GM12878 (cell line): ENCODE measurements around the gene TIAM1. TPM values are rescaled to one million over a fixed set of nuclear protein-coding genes. Genes with fewer than 3 reads are reported as not detected.

Source experiments
- ATF3 ChIP-seq: IDR thresholded peaks from 2 replicates; pipeline ENCODE4 v1.6.1; 2011; ENCODE audit warnings: low read depth, mild to moderate bottlenecking, low read length, moderate library complexity, borderline replicate concordance; ENCODE audit errors: extremely low read depth
- ATF7 ChIP-seq: fragments of 450-650 bp; IDR thresholded peaks from 2 replicates; pipeline ENCODE4 v1.6.1; 2016; ENCODE audit warnings: low read depth, mild to moderate bottlenecking
- CEBPB ChIP-seq, 2 experiments: fragments of 150-350 bp in 1 of 2; IDR thresholded peaks; 2 replicates each; pipeline ENCODE4 v1.6.1; 2012 to 2014; ENCODE audit warnings: low read depth in 2 of 2, low read length in 2 of 2, borderline replicate concordance in 1 of 2, inconsistent platforms in 1 of 2
- ELK1 ChIP-seq: IDR thresholded peaks from 2 replicates; pipeline ENCODE4 v1.6.1; 2012; ENCODE audit warnings: low read depth, low read length, improper control_type of control experiment
- ESRRA ChIP-seq: IDR thresholded peaks from 2 replicates; pipeline ENCODE4 v1.6.1; 2012; ENCODE audit warnings: mild to moderate bottlenecking, low read length, improper control_type of control experiment
- FOS ChIP-seq: IDR thresholded peaks from 3 replicates; pipeline ENCODE4 v1.6.1; 2011; ENCODE audit warnings: borderline replicate concordance; ENCODE audit not compliant: insufficient read length; ENCODE audit errors: extremely low read depth
- JUNB ChIP-seq: IDR thresholded peaks from 2 replicates; pipeline ENCODE4 v1.6.1; 2016; ENCODE audit warnings: antibody characterized with exemption, mild to moderate bottlenecking
- MXI1 ChIP-seq: fragments of 150-350 bp; IDR thresholded peaks from 2 replicates; pipeline ENCODE4 v1.6.1; 2011; ENCODE audit warnings: low read depth, mild to moderate bottlenecking, inconsistent platforms, low read length, improper control_type of control experiment
- MYC ChIP-seq: IDR thresholded peaks from 2 replicates; pipeline ENCODE4 v1.6.1; 2011; ENCODE audit warnings: mild to moderate bottlenecking, low read length, moderate library complexity, inconsistent platforms; ENCODE audit not compliant: insufficient read depth, insufficient replicate concordance, insufficient read length, severe bottlenecking
- NFIC ChIP-seq: IDR thresholded peaks from 2 replicates; pipeline ENCODE4 v1.6.1; 2012; ENCODE audit warnings: low read depth, mild to moderate bottlenecking, inconsistent platforms, low read length, moderate library complexity
- NFYB ChIP-seq: IDR thresholded peaks from 2 replicates; pipeline ENCODE4 v1.6.1; 2011; ENCODE audit warnings: low read depth, mild to moderate bottlenecking, low read length, improper control_type of control experiment, moderate library complexity; ENCODE audit not compliant: insufficient read depth
- PML ChIP-seq: IDR thresholded peaks from 2 replicates; pipeline ENCODE4 v1.6.1; 2012; ENCODE audit warnings: low read length, inconsistent platforms
- POLR2AphosphoS2 ChIP-seq: IDR thresholded peaks from 2 replicates; pipeline ENCODE4 v1.6.1; 2011; ENCODE audit warnings: low read depth, mild to moderate bottlenecking, low read length, improper control_type of control experiment, moderate library complexity
- RAD21 ChIP-seq: IDR thresholded peaks from 2 replicates; pipeline ENCODE4 v1.6.1; 2011; ENCODE audit warnings: mild to moderate bottlenecking, low read depth, low read length, moderate library complexity; ENCODE audit not compliant: insufficient read depth
- RCOR1 ChIP-seq: conservative IDR thresholded peaks from 2 replicates; pipeline ENCODE4 v1.6.1; 2012; ENCODE audit warnings: low read depth, low read length, improper control_type of control experiment
- SIN3A ChIP-seq: IDR thresholded peaks from 2 replicates; pipeline ENCODE4 v1.6.1; 2012; ENCODE audit warnings: low read depth, low read length, improper control_type of control experiment
- SMAD5 ChIP-seq: IDR thresholded peaks from 2 replicates; pipeline ENCODE4 v1.6.1; 2016; ENCODE audit warnings: antibody characterized with exemption, low read depth
- SMC3 ChIP-seq: IDR thresholded peaks from 2 replicates; pipeline ENCODE4 v1.6.1; 2011; ENCODE audit warnings: low read length, improper control_type of control experiment, borderline replicate concordance
- polyA plus RNA-seq, 11 experiments: library from polyadenylated mRNA; depleted of rRNA in 4 of 11; unstranded in 6 of 11; stranded (reverse) in 5 of 11; fragments of >200 nt; fragmentation: Nextera tagmentation in 4 of 11; fragmentation: Illumina TruSeq in 1 of 11; extraction: Ambion mirVana in 4 of 11; extraction: Trizol in 1 of 11; gene quantifications; 1 replicate in 1 of 11; 2 replicates in 10 of 11; pipeline versions ENCODE4 v1.2.1 to v1.2.3, GENCODE V29; 2011 to 2016; ENCODE audit warnings: inconsistent platforms in 2 of 11, missing spikeins in 2 of 11, low read depth in 1 of 11
- total RNA-seq, 4 experiments: library from RNA; depleted of rRNA in 3 of 4; stranded (reverse); fragments of >200 nt in 3 of 4; fragmentation: Illumina TruSeq in 1 of 4; extraction: Trizol in 1 of 4; gene quantifications; 2 replicates each; pipeline versions ENCODE4 v1.2.1 to v1.2.3, GENCODE V29; 2013 to 2021
- TF ChIP-seq, protein P1 (sequence below): fragments of 450-650 bp; IDR thresholded peaks from 2 replicates; pipeline ENCODE4 v1.6.1; 2017; ENCODE audit warnings: mild to moderate bottlenecking, low read depth, inconsistent platforms; ENCODE audit not compliant: poor library complexity, severe bottlenecking
- TF ChIP-seq, protein P2 (sequence below): IDR thresholded peaks from 2 replicates; pipeline ENCODE4 v1.6.1; 2012; ENCODE audit warnings: mild to moderate bottlenecking, low read depth, low read length
- TF ChIP-seq, protein P3 (sequence below): fragments of 450-650 bp; IDR thresholded peaks from 2 replicates; pipeline ENCODE4 v1.6.1; 2017; ENCODE audit warnings: low read depth, mild to moderate bottlenecking, moderate library complexity

Gene TIAM1
- total and polyA plus RNA-seq, 10 of the 15 experiments (the other 5 are each of a cell fraction or from before 2014, with no cell fraction given): 0.31 to 35.9 (median 0.78) TPM

- TF ChIP-seq, protein P1, sequence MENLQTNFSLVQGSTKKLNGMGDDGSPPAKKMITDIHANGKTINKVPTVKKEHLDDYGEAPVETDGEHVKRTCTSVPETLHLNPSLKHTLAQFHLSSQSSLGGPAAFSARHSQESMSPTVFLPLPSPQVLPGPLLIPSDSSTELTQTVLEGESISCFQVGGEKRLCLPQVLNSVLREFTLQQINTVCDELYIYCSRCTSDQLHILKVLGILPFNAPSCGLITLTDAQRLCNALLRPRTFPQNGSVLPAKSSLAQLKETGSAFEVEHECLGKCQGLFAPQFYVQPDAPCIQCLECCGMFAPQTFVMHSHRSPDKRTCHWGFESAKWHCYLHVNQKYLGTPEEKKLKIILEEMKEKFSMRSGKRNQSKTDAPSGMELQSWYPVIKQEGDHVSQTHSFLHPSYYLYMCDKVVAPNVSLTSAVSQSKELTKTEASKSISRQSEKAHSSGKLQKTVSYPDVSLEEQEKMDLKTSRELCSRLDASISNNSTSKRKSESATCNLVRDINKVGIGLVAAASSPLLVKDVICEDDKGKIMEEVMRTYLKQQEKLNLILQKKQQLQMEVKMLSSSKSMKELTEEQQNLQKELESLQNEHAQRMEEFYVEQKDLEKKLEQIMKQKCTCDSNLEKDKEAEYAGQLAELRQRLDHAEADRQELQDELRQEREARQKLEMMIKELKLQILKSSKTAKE: peak; percentile 79
- TF ChIP-seq ESRRA (no peak), RAD21 (no peak), SIN3A (no peak), CEBPB (IDR thresholded peaks at IDR 0.05; ENCODE audit: borderline replicate concordance in 1 of 2, low read depth in 2 of 2, low read length in 2 of 2) (no peak), NFIC (no peak; the same call in 1 of the 2 replicates), POLR2AphosphoS2 (no peak), PML (no peak), FOS (no peak), SMC3 (no peak), ATF7 (peak; percentile 79), RCOR1 (no peak), ATF3 (no peak), JUNB (no peak), ELK1 (no peak), MXI1 (peak; percentile 57; the same call in 1 of the 2 replicates), NFYB (no peak), MYC (no peak), SMAD5 (no peak)
- TF ChIP-seq, protein P2, sequence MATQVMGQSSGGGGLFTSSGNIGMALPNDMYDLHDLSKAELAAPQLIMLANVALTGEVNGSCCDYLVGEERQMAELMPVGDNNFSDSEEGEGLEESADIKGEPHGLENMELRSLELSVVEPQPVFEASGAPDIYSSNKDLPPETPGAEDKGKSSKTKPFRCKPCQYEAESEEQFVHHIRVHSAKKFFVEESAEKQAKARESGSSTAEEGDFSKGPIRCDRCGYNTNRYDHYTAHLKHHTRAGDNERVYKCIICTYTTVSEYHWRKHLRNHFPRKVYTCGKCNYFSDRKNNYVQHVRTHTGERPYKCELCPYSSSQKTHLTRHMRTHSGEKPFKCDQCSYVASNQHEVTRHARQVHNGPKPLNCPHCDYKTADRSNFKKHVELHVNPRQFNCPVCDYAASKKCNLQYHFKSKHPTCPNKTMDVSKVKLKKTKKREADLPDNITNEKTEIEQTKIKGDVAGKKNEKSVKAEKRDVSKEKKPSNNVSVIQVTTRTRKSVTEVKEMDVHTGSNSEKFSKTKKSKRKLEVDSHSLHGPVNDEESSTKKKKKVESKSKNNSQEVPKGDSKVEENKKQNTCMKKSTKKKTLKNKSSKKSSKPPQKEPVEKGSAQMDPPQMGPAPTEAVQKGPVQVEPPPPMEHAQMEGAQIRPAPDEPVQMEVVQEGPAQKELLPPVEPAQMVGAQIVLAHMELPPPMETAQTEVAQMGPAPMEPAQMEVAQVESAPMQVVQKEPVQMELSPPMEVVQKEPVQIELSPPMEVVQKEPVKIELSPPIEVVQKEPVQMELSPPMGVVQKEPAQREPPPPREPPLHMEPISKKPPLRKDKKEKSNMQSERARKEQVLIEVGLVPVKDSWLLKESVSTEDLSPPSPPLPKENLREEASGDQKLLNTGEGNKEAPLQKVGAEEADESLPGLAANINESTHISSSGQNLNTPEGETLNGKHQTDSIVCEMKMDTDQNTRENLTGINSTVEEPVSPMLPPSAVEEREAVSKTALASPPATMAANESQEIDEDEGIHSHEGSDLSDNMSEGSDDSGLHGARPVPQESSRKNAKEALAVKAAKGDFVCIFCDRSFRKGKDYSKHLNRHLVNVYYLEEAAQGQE: no peak
- TF ChIP-seq, protein P3, sequence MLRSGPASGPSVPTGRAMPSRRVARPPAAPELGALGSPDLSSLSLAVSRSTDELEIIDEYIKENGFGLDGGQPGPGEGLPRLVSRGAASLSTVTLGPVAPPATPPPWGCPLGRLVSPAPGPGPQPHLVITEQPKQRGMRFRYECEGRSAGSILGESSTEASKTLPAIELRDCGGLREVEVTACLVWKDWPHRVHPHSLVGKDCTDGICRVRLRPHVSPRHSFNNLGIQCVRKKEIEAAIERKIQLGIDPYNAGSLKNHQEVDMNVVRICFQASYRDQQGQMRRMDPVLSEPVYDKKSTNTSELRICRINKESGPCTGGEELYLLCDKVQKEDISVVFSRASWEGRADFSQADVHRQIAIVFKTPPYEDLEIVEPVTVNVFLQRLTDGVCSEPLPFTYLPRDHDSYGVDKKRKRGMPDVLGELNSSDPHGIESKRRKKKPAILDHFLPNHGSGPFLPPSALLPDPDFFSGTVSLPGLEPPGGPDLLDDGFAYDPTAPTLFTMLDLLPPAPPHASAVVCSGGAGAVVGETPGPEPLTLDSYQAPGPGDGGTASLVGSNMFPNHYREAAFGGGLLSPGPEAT: peak; percentile 87
Measured at GRCh38 chr21:31326522-31327242, 17.4 kb downstream of the TIAM1 start (continued).
